NCI-H1092 (cell line): Measurements from ENCODE around the gene DPYSL5.

ENCODE experiments used
- DNase-seq: peaks from one replicate; lab custom pipeline; 2025; lab: John Stamatoyannopoulos, UW

The DPYSL5 gene

GRCh38 chr2:26846334-26847306 is 1.3 kb upstream of the DPYSL5 start:
- peak; percentile 75 for DNase-seq

GRCh38 chr2:26847307-26847654 is 651 bp upstream of the DPYSL5 start:
- peak; percentile 31 for DNase-seq

GRCh38 chr2:26848336-26849055 is 564 bp downstream of the DPYSL5 start:
- peak; percentile 49 for DNase-seq

GRCh38 chr2:26849056-26849999 is 1.4 kb downstream of the DPYSL5 start:
- DNase-seq, result peak; percentile 7

GRCh38 chr2:26850000-26850431 is 2.1 kb downstream of the DPYSL5 start:
- no peak for DNase-seq

GRCh38 chr2:26850505-26850904 is 2.6 kb downstream of the DPYSL5 start:
- no peak for DNase-seq

GRCh38 chr2:26852405-26853306 is 4.7 kb downstream of the DPYSL5 start:
- DNase-seq, result no peak

- DNase-seq, result no peak
These were observed 5.8 kb downstream of the DPYSL5 start for GRCh38 chr2:26853751-26854150.

- DNase-seq, result no peak
These were observed 6.4 kb downstream of the DPYSL5 start for GRCh38 chr2:26854283-26854827.

GRCh38 chr2:26855466-26855865 is 7.5 kb downstream of the DPYSL5 start:
- DNase-seq, result no peak

GRCh38 chr2:26859622-26860021 is 11.7 kb downstream of the DPYSL5 start:
- DNase-seq, result no peak

- no peak for DNase-seq
These were observed 12.4 kb downstream of the DPYSL5 start for GRCh38 chr2:26860211-26860850.

- no peak for DNase-seq
These were observed 13.8 kb downstream of the DPYSL5 start for GRCh38 chr2:26861610-26862224.

GRCh38 chr2:26864226-26864625 is 16.3 kb downstream of the DPYSL5 start:
- DNase-seq, result no peak

GRCh38 chr2:26864646-26865045 is 16.7 kb downstream of the DPYSL5 start:
- no peak for DNase-seq

GRCh38 chr2:26870585-26871095 is 22.7 kb downstream of the DPYSL5 start:
- no peak for DNase-seq

- no peak for DNase-seq
These were observed 25.5 kb downstream of the DPYSL5 start for GRCh38 chr2:26873286-26873983.

- DNase-seq, result no peak
These were observed 26.6 kb downstream of the DPYSL5 start for GRCh38 chr2:26874514-26874913.
